HG02870 (cell line): Measurements from ENCODE around the gene NF1.
"Not testable (repeated sequence)": the region's sequence is repeated elsewhere in the genome, so short reads cannot be mapped to it uniquely, and the experiment has no call there.

Source experiments
- ATAC-seq: cut with Tn5 transposase; IDR thresholded peaks from one replicate; pipeline ENCODE4 v1.9.1; 2021; ENCODE audit warnings: mild to moderate bottlenecking, moderate library complexity; ENCODE audit not compliant: unreplicated experiment

NF1 gene

DNA sequence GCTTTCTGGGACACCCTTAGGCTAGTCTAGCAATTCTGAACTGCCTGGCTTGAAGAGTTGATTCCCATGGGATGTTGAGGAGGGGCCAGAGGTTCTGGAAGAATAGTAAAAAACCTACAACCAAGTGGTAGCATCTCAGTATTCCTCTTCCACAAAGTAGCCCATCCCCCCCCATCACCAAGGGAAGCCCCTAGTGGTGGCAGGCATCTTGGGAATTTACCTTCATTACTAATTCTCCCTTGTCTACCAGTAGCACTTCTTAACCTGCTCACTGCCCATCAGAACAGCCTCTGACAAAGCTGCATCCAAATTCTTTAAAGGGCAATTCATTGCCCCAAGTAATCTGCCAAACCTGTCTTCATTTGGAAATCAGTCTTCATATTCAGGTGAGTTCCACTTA lies 283.9 kb downstream of the NF1 start:
- ATAC-seq: no peak

DNA sequence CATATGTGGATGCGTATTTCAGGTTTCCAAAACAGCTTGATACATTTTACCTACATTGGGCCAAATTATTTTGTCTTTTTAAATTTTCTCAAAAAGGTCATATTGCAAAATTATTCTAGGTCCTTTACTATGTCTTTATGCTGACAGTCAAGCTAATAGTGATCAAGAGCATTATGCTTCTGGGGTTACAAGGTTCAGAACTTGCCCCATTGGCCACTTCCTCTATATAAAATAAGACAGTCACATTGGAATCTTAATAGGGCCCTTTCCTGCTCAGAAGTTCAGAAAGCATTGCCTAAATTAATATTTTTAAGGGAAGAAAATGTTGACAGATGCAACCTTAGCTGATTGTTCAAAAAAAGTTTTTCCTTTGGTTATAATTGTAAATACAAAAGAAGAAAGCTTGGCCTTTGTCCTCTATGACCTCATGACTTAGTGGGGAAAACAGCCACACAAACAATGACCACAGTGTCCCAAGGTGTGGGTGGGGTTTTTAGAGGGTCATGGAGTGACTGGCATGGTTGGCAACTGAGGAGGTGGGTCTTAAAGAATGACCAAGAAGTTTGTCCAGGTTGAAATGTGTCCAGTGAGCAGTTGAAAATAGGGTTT lies 284.9 kb downstream of the NF1 start:
- no peak for ATAC-seq

DNA sequence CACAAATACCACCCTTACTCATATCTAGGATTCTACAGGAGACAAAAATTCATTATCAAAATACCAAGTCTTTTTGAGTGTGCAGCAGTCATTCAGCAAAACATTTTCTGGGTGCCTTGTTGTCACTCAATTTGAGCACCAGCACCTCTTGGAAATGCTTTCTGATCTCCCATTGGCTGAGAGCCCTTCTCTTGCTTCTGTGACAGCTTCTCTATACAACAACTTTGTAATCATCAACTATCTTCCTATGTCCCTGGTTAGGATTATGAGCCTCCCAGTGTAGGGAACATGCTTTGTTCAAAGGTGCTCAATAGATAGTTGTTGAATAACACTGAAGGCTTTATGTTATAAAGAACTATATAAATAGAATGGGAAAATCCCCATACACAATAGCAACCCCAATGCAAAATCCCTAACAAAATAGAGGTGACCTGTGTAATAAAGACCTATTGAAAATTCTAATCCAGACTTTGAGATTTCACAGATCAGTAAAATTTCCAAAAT lies 286.4 kb downstream of the NF1 start:
- ATAC-seq: no peak

DNA sequence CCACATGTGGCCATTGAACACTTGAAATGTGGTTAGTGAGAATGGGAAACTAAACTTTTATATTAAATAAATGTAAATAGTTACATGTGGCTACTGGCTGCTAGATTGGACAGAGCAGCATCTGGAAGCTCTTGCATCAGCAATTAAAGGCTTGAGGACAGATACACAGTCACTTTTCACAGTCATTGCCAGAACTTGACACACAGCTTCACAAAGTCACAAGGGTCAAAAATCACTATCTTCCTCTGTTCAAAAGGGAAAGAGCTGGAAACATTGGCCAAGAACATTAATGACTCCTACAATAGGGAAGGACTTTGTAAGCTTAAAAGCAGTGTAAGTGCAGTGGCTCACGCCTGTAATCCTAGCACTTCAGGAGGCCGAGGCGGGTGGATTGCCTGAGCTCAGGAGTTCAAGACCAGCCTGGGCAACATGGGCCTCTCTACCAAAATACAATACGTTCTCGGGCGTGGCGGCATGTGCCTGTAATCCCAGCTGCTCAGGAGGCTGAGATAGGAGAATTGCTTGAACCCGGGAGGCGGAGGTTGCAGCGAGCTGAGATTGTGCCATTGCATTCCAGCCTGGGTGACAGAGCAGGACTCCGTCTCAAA lies 288.0 kb downstream of the NF1 start:
- ATAC-seq: not testable (repeated sequence)

DNA sequence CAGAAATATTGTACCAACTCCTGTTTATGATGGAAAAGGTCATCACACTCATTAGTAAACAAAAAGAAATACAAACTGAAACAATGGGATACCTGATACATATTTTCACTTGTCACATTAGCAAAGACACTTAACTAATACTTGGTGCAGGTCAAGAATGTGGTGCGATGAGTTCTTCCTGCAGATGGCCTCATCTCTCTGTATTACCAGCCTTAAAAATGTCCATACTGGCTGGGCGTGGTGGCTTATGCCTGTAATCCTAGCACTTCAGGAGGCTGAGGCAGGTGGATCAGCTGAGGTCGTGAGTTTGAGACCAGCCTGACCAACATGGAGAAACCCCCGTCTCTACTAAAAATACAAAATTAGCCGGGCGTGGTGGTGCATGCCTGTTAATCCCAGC lies 288.7 kb downstream of the NF1 start:
- ATAC-seq: not testable (repeated sequence)

DNA sequence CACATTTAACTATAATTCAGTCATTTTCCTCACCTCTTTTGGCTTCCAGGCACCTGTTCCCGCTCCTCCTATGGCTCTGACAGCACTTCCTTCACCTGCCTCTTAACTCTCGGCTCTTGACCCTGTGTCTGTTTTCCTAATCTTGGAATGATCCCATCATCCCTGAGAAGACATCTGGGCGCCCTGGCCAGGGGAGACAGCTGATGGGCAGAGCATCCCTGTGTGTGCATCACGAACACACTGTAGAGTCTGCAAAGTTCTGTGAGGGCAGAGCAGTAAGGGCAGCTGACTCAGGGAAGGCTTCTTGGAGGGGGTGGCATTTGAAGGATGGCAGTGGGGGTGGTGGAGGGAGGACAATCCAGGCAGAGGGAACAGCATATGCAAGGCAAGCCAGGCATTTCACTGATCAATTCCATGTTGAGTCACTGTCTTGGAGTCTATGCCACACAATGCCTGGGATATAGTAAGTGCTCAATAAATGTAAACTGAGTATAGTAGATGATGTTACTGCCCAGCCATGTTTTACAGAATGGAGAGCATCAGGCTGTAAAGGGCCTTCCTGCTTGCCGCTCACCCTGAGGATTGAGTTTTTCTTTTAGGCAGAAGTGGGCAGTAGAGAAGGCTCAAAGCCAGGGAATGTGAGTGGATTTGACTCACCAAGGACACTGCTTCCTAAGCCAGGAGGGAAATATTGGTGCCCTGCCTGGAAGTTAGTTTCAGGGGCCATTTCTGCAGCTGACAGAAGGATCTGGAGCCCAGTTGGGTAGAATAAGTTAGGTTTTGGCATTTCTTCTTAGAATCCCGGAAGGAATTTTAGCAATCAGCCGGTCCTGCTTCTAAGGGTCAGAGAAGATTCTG lies 290.9 kb downstream of the NF1 start:
- no peak for ATAC-seq

DNA sequence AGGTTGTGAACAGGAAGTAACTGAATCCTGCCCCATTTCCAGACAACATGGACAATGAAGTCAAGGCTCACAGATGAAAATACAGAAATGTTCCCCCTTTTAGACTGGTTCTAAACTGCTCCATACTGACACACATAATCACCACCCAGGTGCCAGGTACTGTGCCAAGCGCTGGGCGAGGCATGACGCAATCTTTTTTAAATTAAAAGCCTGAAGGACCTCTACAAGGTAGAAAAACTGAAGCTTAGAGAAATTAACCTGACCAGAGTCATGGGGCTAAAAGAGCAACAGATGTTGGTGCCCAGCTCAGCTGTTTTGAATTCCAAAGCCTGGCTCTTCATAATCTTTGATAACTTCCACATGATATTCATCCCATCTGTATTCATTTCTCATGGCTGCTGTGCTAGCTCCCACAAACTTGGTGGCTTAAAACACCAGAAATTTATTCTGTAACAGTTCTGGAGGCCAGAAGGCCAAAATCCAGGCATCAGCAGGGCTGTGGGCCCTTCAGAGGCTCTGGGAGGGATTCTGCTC lies 291.8 kb downstream of the NF1 start:
- no peak for ATAC-seq

DNA sequence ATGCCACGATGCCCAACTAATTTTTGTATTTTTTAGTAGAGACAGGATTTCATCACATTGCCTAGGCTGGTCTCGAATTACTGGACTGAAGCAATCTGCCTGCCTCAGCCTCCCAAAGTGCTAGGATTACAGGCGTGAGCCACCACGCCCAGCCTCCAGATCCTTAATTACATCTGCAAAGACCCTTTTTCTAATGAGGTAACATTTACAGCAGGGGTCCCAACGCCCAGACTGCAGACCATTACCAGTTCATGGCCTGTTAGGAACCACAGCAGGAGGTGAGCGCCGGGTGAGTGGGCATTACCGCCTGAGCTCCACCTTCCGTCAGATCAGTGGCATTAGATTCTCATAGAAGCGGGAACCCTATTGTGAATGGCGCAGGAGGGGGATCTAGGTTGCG lies 292.7 kb downstream of the NF1 start:
- no peak for ATAC-seq

DNA sequence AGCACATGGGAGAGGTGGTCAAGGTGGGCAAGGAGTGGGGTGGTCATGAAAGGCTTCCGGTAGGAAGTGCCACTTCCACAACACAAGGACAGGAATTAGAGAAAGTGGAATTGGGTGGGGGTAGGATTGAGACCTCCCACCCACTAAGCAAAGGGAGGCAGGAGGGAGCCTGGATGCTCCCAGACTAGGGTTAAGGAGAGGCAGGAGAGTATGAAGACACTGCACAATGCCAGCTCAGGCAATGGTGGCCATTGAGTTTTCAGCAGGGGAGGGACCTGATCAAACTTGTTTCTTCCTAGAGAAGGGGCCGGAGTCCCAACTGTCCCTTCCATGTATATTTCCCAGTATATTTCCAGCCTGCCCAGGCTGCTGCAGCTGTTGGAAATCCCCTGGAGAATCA lies 293.6 kb downstream of the NF1 start:
- ATAC-seq: no peak

DNA sequence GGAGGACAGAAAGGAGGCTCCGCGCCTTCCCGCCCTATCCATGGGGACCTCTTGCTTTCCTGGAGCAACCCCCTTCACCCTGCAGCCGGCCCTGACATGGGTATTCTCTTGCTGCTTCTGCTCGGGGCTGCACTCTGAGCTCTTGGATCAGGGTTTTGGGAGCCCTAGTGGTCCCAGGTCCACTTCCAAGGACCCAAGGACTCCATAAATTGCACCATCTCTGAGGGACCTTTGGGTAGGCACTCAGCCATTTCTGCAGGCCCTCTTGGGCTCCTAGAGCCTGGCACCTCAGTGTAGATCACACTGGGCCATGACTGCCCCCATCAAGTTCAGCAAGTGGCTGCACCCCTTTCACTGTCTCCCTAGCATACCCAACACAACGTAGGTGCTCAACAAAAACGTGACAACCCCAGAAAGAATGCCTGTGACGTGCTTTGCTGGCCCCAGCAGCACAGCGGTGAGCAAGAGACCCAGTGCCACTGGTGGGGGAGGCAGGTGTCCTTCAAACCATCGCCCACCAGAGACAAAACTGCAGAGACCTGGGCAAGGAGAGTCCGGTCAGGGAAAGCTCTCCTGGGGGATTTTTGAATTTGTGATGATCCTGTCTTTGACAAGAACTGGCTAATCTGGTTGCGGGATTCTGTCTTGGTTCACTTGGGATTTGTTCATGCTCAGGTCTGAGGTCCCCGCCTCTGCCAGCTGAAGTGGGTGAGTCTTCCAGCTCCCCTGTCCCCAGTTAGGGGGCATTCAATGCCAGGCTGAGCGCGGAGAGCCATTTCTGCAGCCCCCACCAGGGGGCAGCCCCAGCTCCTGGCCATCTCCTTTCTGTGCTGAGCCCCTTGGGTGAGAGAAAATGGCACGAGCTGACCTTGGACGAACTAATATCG lies 294.2 kb downstream of the NF1 start:
- ATAC-seq: no peak

DNA sequence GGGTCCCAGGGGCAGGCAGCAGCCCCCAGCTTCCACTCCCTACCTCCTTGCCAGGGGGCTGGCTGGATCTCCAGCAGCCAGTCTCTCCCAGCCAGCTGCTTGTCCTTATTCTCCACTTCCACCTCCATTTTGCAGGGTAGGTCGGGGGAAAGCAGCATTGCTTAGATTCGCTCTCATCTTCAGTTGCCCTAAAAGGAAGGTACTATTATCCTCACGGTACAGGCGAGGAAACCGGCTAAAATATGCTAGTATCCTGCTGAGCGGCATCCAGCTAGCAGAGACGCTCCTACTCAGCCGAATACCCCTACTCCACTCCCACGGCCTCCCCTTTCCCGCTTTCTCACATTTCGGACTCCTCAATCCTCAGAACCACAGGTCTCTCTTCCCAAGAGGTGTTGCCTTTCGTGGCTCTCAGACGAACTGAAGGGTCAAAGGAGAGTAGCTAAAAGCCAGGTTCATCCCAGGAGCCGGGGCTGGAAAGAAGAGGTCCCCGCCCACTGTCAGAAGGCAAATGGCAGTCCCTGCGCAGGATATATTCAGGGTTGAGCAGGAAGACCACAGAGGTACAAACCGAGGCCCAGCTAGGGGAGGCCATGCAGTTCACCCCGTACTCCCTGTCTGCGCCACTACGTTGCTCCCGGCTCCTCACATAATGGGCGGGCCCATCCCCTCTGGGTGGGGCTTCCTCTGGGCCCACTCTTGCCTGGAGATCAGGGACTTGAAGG lies 295.0 kb downstream of the NF1 start:
- ATAC-seq: no peak

DNA sequence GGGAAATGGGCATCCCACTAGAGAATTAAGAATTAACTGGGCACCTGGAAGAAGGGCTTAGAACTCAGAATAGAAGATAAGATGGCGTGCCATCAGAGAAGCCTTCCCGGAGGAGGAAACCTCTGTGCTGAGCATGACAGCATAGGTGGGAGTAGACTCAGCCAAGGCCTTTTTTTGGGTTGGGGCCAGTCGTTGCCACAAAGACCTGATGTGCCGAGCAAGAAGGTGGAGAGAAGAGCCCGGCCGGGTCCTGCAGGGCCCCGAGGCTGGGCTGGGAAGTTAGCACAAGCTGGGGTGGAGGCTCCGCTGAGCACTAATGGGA lies 295.6 kb downstream of the NF1 start:
- ATAC-seq: no peak

DNA sequence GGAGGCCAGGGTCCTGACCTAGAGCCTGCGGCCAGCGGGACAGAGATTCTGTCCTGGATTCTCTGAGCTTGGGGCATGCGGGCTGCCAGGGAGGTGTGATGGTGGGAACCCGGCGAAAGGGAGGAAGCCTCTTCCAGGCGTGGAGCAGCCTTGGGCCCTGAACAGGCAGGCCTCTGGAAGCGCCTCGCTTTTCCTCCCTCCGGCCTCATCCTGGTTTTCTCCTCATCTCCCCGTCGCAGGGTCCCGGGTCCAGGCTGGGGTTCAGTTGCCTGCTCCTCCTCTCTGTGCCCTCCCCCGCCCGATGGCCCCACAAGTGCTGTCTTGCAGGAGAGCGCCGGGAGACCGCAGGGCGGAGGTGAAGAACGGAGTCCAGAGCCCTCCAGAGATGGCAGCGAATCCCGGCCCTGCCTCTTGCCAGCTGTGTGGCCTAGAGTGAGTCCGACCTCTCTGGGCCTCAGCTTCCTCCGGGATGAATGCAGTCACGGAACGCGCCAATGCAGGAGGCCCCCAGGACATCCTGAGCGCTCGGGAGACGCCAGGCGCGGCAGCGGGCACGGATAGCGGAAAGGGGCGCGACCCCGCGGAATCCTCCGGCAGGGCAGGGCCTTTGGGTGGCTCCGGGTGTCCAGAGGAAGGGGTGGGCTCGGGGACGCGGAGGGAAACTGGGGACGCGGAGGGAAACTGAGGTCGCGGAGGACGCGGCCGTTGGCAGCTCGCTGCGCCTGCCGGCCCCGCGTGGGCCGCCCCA lies 296.1 kb downstream of the NF1 start:
- no peak for ATAC-seq

DNA sequence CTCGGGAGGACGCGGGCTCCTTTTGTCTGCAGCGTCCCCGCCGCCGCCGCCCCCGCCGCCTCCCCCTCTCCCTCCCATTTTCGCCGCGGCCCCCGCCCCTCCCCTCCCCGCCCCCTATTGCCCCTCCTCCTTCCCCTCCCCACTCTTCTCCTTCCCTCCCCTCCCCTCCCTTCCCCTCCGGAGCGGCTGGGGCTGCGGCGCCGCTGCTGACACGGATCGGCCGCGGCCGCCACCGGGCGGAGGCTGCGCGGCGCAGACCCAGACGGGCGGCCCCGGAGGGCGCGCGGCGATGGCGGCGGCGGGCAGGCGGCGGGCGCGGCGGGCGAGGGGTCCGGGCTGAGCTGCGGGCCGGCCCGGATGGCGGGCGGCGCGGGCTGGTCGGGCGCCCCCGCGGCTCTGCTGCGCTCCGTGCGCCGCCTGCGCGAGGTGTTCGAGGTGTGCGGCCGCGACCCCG lies 296.7 kb downstream of the NF1 start, which contains the start of gene RAB11FIP4:
RAB11FIP4 (plus strand) TSS at position 180 of the 454 bp plus-strand sequence; CDS start at position 358, 178 bp downstream.
- ATAC-seq: no peak

DNA sequence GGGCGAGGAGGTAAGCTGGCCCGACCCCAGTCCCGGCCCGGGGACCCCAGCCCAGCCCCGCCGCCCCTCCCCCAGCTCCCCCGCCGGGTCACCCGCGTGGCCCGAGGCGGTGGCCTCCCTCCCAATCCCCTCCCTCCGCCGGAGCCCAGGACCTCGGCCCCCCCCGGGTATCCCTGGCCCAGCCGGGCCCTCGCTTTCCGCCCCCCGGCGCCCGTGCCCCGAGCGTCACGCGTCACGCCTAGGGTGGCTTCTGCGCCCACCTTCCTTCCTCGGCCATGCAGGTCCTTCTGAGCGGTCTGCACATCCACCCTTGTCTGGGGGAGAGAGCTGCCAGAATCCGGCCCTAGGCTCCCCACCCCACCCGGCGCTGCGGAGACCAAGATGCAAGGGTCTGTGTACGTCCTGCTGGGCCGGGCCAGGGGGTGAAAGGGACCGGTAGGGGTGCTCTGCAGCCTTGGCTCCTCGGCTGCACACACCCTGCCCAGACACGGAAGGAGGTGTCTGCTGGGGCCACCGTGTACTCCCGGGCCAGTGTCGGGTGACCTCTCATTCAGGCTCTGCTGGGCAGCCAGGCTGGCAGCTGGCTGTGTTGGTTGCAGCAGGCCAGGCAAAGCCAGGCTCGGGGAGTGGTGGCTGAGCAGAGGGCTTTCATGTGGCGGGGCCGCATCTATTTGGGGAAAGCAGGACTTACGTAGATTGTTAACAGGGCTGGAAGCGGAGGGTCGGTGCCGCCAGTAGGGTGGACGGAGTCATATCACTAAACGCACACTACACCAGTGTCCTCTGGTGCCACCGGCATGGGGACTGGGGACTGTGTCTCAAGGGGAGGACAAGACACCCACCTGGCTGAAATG lies 297.5 kb downstream of the NF1 start:
- ATAC-seq: no peak

DNA sequence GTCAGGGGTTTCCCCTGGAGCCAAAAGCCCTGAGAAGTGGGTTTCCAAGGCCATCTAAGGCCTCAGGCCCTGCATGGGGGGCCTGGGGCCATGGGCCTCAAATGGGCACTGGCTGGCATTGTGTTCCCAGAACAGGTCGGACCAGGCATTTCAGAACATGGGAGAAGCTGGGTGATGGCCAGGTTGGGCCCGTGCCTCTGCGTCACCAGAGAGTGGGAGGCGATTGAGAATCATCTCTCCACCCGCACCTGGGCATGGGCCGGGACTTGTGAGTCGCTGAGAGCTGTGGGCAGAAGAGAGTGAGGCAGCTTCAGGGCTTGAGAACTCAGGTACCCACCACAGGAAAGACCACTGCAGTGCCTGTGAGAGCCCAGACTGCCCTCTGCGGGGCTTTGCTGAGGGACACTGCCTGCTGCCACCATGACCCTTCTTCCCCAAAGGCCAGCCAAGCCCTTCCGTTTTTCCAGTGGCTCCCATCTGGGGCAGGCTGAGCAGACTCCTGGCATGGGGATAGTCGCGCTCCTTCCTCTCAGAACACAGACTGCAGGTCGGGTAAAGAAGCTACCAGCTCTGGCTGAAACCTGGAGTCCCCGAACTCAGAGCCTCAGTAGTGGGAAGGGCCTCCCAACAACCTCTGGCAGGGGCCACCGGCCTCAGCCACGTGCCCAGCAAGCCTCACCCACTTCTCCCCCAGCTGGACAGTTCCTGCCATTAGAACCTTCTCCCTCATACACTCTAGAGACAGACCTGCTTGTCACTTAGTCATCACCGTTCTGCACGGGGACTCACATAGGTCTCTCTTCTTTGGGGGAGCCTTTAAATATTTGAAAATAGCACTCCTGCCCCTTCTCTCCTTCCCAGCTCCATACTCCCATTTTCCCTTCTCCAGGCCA lies 298.3 kb downstream of the NF1 start:
- no peak for ATAC-seq

DNA sequence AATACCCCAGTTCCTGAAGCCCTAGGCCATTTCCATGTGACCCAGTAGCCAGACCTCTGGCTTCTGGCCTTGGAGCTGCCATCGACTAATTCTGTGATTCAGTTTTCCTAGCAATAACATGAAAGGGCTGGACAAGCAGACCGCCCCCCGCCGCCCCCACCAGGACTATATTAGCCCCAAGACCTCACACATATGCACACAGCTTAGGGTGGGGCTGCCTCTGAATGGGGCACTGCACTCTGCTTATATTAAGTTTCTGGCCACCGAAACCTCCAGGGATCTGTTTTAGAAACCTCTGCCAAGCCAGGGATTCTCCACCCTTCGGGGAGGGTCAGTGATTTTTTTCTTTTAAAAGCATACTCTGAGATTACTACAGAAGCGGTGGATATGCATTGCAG lies 299.0 kb downstream of the NF1 start:
- ATAC-seq: no peak
